Kidney (tissue), 14 donors: ENCODE measurements around the gene PMEPA1. TPM values are rescaled to one million over a fixed set of nuclear protein-coding genes. Genes with fewer than 3 reads are reported as not detected.

ENCODE experiments used
- DNase-seq, 5 donors: peaks; one replicate each; pipeline ENCODE4 v3.0.0-alpha.2; 2013 to 2020
- FAIRE-seq: peaks from 2 replicates; lab custom pipeline; 2012; peaks lifted over from hg19 to GRCh38; lab: Jason Lieb, UNC
- H3K27ac ChIP-seq, 2 donors: one replicate each; pipeline ENCODE4 v1.7.0; 2013; ENCODE audit warnings: low read depth in 2 of 2, low read length in 2 of 2, inconsistent platforms in 1 of 2
- H3K27me3 ChIP-seq: one replicate; pipeline ENCODE4 v1.7.1; 2013; ENCODE audit warnings: low read length, inconsistent platforms; ENCODE audit not compliant: control insufficient read depth, insufficient read depth
- H3K36me3 ChIP-seq, 3 donors: one replicate each; pipeline versions ENCODE4 v1.7.0 to v1.7.1; 2013; ENCODE audit warnings: low read length in 3 of 3, control low read depth in 1 of 3, inconsistent platforms in 1 of 3; ENCODE audit not compliant: insufficient read depth in 3 of 3, control insufficient read depth in 2 of 3
- H3K4me1 ChIP-seq, 3 donors: one replicate each; pipeline versions ENCODE4 v1.7.0 to v1.7.1; 2013; ENCODE audit warnings: low read length in 3 of 3, inconsistent platforms in 1 of 3, low read depth in 1 of 3; ENCODE audit not compliant: control insufficient read depth in 2 of 3, insufficient read depth in 2 of 3
- H3K4me3 ChIP-seq, 3 donors: one replicate each; pipeline versions ENCODE4 v1.7.0 to v1.8.1; 2013; ENCODE audit warnings: low read length in 3 of 3, control low read depth in 1 of 3, inconsistent platforms in 1 of 3
- H3K9ac ChIP-seq, 3 donors: one replicate each; pipeline versions ENCODE4 v1.7.0 to v1.7.1; 2013; ENCODE audit warnings: low read length in 3 of 3, control low read depth in 1 of 3, inconsistent platforms in 1 of 3
- H3K9me3 ChIP-seq, 3 donors: one replicate each; pipeline versions ENCODE4 v1.7.0 to v1.7.1; 2013; ENCODE audit warnings: low read length in 3 of 3, control low read depth in 1 of 3, inconsistent platforms in 1 of 3; ENCODE audit not compliant: control insufficient read depth in 2 of 3, insufficient read depth in 1 of 3
- intact Hi-C: fragments of 100-400 bp; cut with DNase I; formaldehyde crosslinking; loops from one replicate; pipeline ENCODE4 v1.11.1; 2022
- polyA plus RNA-seq: library from polyadenylated mRNA; stranded (reverse); fragments of 350-450 nt; fragmentation: Illumina TruSeq; extraction: RNeasy Lipid Tissue Mini Kit (QIAGEN cat#74804); gene quantifications from one replicate; pipeline ENCODE4 v1.2.3, GENCODE V29; 2014; ENCODE audit warnings: low read depth, low replicate concordance; ENCODE audit not compliant: insufficient read depth
- total RNA-seq: library from RNA; stranded (reverse); fragmentation: NEBNext Ultra II Directional; extraction: Animal tissue kit (Norgen Biotek cat#: 25700); gene quantifications from one replicate; pipeline ENCODE4 v1.2.1, GENCODE V29; 2021
- TF ChIP-seq, protein P1 (sequence below): IDR thresholded peaks from 3 replicates; pipeline ENCODE4 v1.5.1; 2012; ENCODE audit warnings: mild to moderate bottlenecking, moderate library complexity, borderline replicate concordance; ENCODE audit not compliant: insufficient read depth; ENCODE audit errors: extremely low read depth
- donor health status: control.
- donor health status: control.
- donor health status: control.
- donor health status: control.
- donor health status: control.
- donor health status: DM: yes; HTN: yes; CAD: no.
- donor health status: Normal renal cell carcinoma (clear cell type).

The PMEPA1 gene
- total and polyA plus RNA-seq, 2 donors from 2014 or later = 12.9 to 30.4 TPM

DNA sequence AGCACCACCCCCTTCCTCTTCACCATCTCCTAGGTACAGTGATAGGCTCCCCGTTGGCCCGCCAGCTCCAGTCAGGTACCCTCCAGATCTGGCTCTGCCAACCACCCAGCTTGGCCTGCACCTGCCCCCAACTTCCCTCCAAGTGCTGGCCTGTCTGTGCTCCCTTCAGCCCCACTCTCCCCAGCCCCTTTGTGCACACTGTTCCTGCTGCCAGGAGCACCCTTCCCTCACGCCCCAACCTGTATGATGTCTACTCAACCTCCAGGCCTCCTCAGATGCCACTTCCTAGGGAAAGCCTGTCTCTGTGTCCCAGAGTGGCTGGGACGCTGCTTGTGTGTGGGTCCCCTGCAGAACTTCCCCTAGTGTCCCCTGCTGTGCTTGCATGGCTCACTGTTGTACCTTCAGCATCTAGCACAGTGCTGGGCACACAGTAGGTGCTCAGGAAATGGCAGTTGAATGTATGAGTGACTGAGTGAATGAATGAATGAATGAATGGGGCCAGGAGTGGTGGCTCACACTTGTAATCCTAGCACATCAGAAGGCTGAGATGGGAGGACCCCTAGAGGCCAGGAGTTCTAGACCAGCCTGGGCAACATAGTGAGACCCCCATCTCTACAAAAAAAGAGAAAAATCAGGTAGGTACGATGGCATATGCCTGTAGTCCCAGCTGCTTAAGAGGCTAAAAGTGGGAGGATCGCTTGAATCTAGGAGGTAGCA is 92.6 kb downstream of the PMEPA1 start:
- H3K36me3 ChIP-seq = no peaks in the 10 kb centered on the region
- H3K27me3 ChIP-seq = no peaks in the 10 kb centered on the region
- intact Hi-C loops = no loop called here
- no peak overlapping the region for H3K27ac ChIP-seq
- H3K9ac ChIP-seq = no peak overlapping the region
- FAIRE-seq = no peak
- no peak overlapping the region for H3K4me3 ChIP-seq
- TF ChIP-seq, protein P1, sequence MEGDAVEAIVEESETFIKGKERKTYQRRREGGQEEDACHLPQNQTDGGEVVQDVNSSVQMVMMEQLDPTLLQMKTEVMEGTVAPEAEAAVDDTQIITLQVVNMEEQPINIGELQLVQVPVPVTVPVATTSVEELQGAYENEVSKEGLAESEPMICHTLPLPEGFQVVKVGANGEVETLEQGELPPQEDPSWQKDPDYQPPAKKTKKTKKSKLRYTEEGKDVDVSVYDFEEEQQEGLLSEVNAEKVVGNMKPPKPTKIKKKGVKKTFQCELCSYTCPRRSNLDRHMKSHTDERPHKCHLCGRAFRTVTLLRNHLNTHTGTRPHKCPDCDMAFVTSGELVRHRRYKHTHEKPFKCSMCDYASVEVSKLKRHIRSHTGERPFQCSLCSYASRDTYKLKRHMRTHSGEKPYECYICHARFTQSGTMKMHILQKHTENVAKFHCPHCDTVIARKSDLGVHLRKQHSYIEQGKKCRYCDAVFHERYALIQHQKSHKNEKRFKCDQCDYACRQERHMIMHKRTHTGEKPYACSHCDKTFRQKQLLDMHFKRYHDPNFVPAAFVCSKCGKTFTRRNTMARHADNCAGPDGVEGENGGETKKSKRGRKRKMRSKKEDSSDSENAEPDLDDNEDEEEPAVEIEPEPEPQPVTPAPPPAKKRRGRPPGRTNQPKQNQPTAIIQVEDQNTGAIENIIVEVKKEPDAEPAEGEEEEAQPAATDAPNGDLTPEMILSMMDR = no peak
- no peaks in the 10 kb centered on the region for H3K4me1 ChIP-seq
- no peaks in the 10 kb centered on the region for H3K9me3 ChIP-seq
- peak in 1 of 5 donors; percentile 57 for DNase-seq

DNA sequence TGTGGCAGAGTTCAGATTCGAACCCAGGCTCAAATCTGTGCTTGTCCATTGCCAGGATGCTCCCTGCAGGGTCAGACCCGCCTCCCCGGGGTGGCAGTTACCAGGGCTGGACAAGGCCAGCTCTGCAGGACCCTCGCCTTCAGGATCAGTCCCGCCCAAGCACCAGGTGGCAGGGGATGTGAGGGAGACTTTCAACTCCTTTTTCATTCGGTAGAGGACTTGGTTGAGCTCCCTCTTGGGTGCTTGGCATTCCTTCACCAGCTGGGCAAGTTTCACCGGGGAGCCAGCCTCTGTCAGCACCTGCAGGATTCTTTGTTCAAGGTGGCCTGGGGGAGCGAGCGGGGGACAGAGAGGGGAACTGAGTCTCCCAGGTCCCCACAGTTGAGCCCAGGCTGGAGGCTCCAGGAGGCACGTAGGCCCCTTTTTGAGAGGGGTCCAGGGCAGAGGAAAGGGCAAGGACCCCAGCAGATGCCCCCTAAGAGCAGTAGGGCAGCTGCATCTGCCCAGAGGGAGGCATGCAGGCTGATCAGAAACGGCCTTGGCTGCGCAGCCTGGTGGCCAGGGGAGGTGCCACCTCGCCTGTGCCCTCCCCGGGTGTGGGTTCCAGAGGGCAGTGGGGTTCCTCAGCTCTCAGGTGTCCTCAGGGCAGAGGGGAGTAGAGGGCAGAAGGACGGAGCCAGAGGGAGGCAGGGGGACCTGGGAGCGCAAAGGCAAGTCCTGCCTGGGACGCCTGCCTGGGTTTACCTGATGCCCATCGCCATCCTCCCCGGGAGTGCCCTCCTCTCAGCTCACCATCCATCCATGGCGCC is 93.5 kb downstream of the PMEPA1 start:
- H3K4me1 ChIP-seq = no peaks in the 10 kb centered on the region
- H3K27me3 ChIP-seq = no peaks in the 10 kb centered on the region
- H3K9me3 ChIP-seq = no peaks in the 10 kb centered on the region
- intact Hi-C loops = no loop called here
- no peaks in the 10 kb centered on the region for H3K36me3 ChIP-seq
- H3K9ac ChIP-seq = no peak overlapping the region
- DNase-seq = peak in 1 of 5 donors; percentile 71
- H3K4me3 ChIP-seq = no peak overlapping the region
- TF ChIP-seq, protein P1 = no peak
- no peak overlapping the region for H3K27ac ChIP-seq
- FAIRE-seq = no peak

DNA sequence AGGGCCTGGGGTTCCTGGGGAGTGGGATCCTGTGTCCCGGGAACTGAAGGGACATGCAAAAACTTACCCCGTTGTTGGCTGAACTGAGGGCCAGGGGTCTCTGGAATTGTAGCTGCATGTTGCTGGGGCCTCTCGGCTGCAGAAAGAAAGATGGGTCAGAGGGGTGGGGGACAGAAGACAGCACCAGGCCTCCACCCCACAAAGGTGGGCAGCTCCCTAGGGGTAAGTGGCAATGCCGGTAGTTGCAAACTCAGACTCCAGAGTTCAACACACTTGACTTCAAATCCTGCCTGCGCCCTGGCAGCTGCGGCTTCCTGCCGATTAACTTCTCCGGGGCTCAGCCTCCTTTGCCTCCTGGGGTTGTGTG is 94.4 kb downstream of the PMEPA1 start:
- Histone ChIP-seq H3K27me3 (no peaks in the 10 kb centered on the region), H3K9ac (no peak overlapping the region), H3K9me3 (no peaks in the 10 kb centered on the region), H3K27ac (no peak overlapping the region), H3K4me1 (no peaks in the 10 kb centered on the region), H3K36me3 (no peaks in the 10 kb centered on the region), H3K4me3 (no peak overlapping the region)
- no peak for FAIRE-seq
- peak in 1 of 5 donors; percentile 39 for DNase-seq
- intact Hi-C loops = no loop called here
- TF ChIP-seq, protein P1 = no peak
